Stimulated activated naive CD8-positive, alpha-beta T cell treated with anti-CD3 and anti-CD28 coated beads, Interleukin-15, amount 100 ng/mL, for 72 hours (primary cell): ENCODE results near the gene PRR4.

Experiments
- ATAC-seq: fragments of 150-1000 bp; cut with Tn5 transposase; 2 replicates; pipeline ENCODE4 v1.10.0; 2021; ENCODE audit warnings: mild to moderate bottlenecking, moderate library complexity
- DNase-seq, 2 donors: peaks; one replicate each; pipeline ENCODE4 v3.0.0; 2021 to 2022
- H3K27ac Mint-ChIP-seq, 2 donors: one replicate each; pipeline ENCODE4 v1.8.0; 2022; ENCODE audit warnings: mild to moderate bottlenecking in 2 of 2, mixed read lengths in 2 of 2, moderate library complexity in 2 of 2
- H3K27me3 Mint-ChIP-seq: one replicate; pipeline ENCODE4 v1.8.0; 2022; ENCODE audit warnings: mixed read lengths
- H3K4me1 Mint-ChIP-seq: one replicate; pipeline ENCODE4 v1.8.0; 2022; ENCODE audit warnings: mild to moderate bottlenecking, mixed read lengths
- H3K4me3 Mint-ChIP-seq, 2 donors: one replicate each; pipeline ENCODE4 v1.8.0; 2022; ENCODE audit warnings: mild to moderate bottlenecking in 2 of 2, mixed read lengths in 2 of 2, moderate library complexity in 1 of 2
- H3K9me3 Mint-ChIP-seq, 2 donors: one replicate each; pipeline ENCODE4 v1.8.0; 2022; ENCODE audit warnings: mixed read lengths in 2 of 2

Gene PRR4

GRCh38 chr12:10826258-10826657 is 23.0 kb downstream of the PRR4 start, which contains the start of gene TAS2R10:
Gene TAS2R10, minus strand, starts transcription at chr12:10826358. Its CDS starts 89 bp downstream, at chr12:10826269.
- Mint-ChIP-seq H3K9me3 (no peaks in the 10 kb centered on the region), H3K27ac (no peak within 1 kb of the TSS), H3K4me1 (no peaks in the 10 kb centered on the region), H3K27me3 (no peaks in the 10 kb centered on the region), H3K4me3 (no peak within 1 kb of the TSS)
- no peak for ATAC-seq
- DNase-seq, result no peak

DNA sequence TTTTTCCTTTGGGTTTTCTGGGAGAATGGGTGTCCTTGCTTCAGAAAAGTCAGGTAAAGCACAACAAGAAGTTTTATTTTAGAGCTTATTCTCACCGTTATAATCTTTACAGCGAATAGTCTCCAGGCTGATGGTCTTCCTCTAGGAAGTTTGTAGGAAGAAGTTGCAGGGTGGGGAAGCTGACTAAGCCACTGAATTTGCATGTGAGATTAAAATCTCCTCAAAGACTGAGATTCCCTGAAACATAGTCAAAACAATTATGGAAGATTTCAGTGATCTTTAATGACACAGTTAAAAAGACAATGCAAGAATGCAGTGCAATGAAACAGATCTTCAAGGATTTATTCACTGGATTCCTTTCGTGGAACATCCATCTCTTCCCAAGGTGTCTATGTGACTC is 24.3 kb downstream of the PRR4 start:
- no peaks in the 10 kb centered on the region for H3K9me3 Mint-ChIP-seq
- no peak overlapping the region for H3K27ac Mint-ChIP-seq
- no peaks in the 10 kb centered on the region for H3K27me3 Mint-ChIP-seq
- ATAC-seq, result no peak
- H3K4me3 Mint-ChIP-seq, result no peak overlapping the region
- DNase-seq, result no peak
- H3K4me1 Mint-ChIP-seq, result no peaks in the 10 kb centered on the region

DNA sequence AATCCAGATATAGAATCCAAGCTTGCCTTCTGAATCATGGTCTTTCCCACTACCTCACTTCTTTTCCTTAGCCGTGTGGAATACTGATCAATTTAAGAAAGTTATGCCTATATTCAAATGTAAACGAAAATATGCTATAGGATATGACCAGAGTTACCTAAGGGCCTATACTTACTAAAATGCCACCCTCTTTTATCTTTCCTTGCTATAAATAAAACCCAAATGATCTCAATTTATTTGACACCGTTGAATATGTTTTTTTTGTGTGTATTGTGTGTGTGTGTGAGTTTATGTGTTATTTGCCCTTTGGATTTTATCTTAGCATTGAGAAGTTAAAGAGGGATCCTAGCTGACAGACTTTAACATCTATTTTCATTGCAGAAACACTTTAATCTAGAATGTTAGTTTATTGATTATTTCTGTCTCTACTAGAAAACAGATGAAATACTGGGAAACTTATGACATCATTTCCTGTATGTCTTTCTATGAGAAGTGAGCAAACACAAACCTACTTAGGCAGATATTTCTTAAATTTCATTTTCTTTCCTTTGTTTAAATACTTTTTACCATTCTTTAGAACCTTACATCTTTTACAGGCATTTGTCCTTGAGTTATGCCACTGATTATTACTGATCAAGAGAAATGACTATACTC is 37.3 kb downstream of the PRR4 start:
- Mint-ChIP-seq H3K9me3 (no peaks in the 10 kb centered on the region), H3K4me1 (no peaks in the 10 kb centered on the region), H3K4me3 (no peak overlapping the region), H3K27ac (no peak overlapping the region), H3K27me3 (peaks cover 27% of the 10 kb centered on the region)
- DNase-seq (no peak), ATAC-seq (no peak)

DNA sequence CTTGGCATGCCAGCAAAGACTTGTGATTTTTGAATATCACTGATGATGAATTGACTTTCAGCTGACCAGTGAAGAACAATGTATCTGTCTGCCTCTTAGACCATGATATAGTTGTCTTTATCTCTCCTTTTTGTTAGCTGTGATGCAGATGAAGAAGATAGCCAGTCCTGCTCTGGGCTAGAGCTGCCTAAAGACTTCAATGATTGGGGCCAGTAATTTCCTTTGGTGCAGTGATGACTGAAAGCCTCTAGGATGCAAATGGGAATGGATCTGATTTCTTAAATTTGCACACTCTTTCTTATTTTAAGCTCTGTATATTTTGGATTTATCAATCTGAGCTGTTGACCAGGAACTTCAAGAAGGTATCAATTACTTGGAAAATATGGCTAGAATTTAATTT is 39.2 kb downstream of the PRR4 start, which contains the start of gene TAS2R9:
Gene TAS2R9 (minus strand): TSS at position 101 of the 400 bp plus-strand sequence. CDS start 93 bp downstream, at position 8.
- no peak for ATAC-seq

GRCh38 chr12:10807186-10807585 is 42.1 kb downstream of the PRR4 start, which contains the start of gene TAS2R8:
Gene TAS2R8, minus strand, starts transcription at chr12:10807286. Its CDS starts 306 bp downstream, at chr12:10806980.
- H3K27ac Mint-ChIP-seq, result no peak within 1 kb of the TSS
- H3K4me1 Mint-ChIP-seq, result no peaks in the 10 kb centered on the region
- ATAC-seq (no peak), DNase-seq (no peak)
- peaks cover 40% of the 10 kb centered on the region for H3K27me3 Mint-ChIP-seq
- H3K9me3 Mint-ChIP-seq, result no peaks in the 10 kb centered on the region
- H3K4me3 Mint-ChIP-seq, result no peak within 1 kb of the TSS

More for the DNA sequence above, 39.2 kb downstream of the PRR4 start, which contains the start of gene TAS2R9:
- no peak within 1 kb of the TSS for H3K27ac Mint-ChIP-seq
- peaks cover 33% of the 10 kb centered on the region for H3K27me3 Mint-ChIP-seq
- no peaks in the 10 kb centered on the region for H3K4me1 Mint-ChIP-seq
- no peak for DNase-seq
- no peak within 1 kb of the TSS for H3K4me3 Mint-ChIP-seq
- no peaks in the 10 kb centered on the region for H3K9me3 Mint-ChIP-seq

DNA sequence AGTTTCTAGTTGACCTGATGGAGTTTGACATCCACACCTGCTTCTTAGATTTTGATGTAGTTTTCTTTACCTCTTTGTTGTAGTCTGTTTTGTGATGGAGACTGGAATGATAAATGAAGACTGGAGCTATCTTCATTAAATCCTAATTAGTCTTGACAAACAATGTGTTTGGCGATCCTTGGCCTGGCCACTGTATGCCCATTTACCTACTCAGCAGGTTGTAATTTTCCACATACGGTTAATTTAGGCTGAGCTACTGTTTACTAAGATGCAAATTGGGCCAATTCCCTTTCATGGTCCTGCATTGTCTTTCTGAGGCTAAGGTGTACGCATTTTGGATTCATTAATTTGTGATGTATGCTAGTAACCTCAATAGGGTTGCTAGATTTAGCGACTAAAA is 46.7 kb downstream of the PRR4 start, which contains the start of gene TAS2R7:
Gene TAS2R7 (minus strand): TSS at position 41 of the 400 bp plus-strand sequence. CDS start 57 bp downstream, outside the sequence.
- Mint-ChIP-seq H3K27ac (no peak within 1 kb of the TSS), H3K4me3 (no peak within 1 kb of the TSS)

GRCh38 chr12:10801741-10802140 is 47.5 kb downstream of the PRR4 start:
- ATAC-seq (no peak), DNase-seq (no peak)
- Mint-ChIP-seq H3K4me3 (no peak overlapping the region), H3K27ac (no peak overlapping the region), H3K4me1 (no peaks in the 10 kb centered on the region), H3K27me3 (peaks cover 49% of the 10 kb centered on the region), H3K9me3 (no peaks in the 10 kb centered on the region)

More for the DNA sequence above, 46.7 kb downstream of the PRR4 start, which contains the start of gene TAS2R7:
- DNase-seq (no peak), ATAC-seq (no peak)
- Mint-ChIP-seq H3K27me3 (peaks cover 40% of the 10 kb centered on the region), H3K9me3 (no peaks in the 10 kb centered on the region), H3K4me1 (no peaks in the 10 kb centered on the region)
